ENCODE results near the gene RBM18. TPM values are rescaled to one million over a fixed set of nuclear protein-coding genes. Genes with fewer than 3 reads are reported as not detected.
A peak's percentile ranks its signal among the peaks of the same experiment; 100 is the strongest.

RBM18 gene
- total RNA-seq, 2 experiments from 2014 or later = 21.6 to 25.6 TPM

GRCh38 chr9:122204055-122204454 is 60.6 kb downstream of the RBM18 start:
- H3K4me3 Mint-ChIP-seq = no peak overlapping the region
- H3K9me3 Mint-ChIP-seq = no peaks in the 10 kb centered on the region
- DNase-seq = no peak
- H3K27me3 Mint-ChIP-seq = no peaks in the 10 kb centered on the region
- no peaks in the 10 kb centered on the region for H3K36me3 Mint-ChIP-seq (ENCODE audit: low read depth)
- H3K4me1 Mint-ChIP-seq = no peaks in the 10 kb centered on the region
- POLR2A ChIA-PET = no interaction called here
- CTCF ChIA-PET = no interaction called here
- no peak overlapping the region for H3K27ac Mint-ChIP-seq

- ChIA-PET POLR2A (no interaction called here), CTCF (no interaction called here)
- H3K4me3 Mint-ChIP-seq = no peak overlapping the region
- no peaks in the 10 kb centered on the region for H3K36me3 Mint-ChIP-seq (ENCODE audit: low read depth)
- H3K27me3 Mint-ChIP-seq = peaks cover 2% of the 10 kb centered on the region
- H3K9me3 Mint-ChIP-seq = no peaks in the 10 kb centered on the region
- no peaks in the 10 kb centered on the region for H3K4me1 Mint-ChIP-seq
- DNase-seq = no peak
- no peak overlapping the region for H3K27ac Mint-ChIP-seq
Measured at GRCh38 chr9:122202111-122202510, 62.5 kb downstream of the RBM18 start.

GRCh38 chr9:122201641-122202040 is 63.0 kb downstream of the RBM18 start:
- H3K4me3 Mint-ChIP-seq = no peak overlapping the region
- ChIA-PET CTCF (no interaction called here), POLR2A (no interaction called here)
- H3K27me3 Mint-ChIP-seq = peaks cover 4% of the 10 kb centered on the region
- DNase-seq = no peak
- no peaks in the 10 kb centered on the region for H3K36me3 Mint-ChIP-seq (ENCODE audit: low read depth)
- H3K9me3 Mint-ChIP-seq = no peaks in the 10 kb centered on the region
- H3K27ac Mint-ChIP-seq = no peak overlapping the region
- no peaks in the 10 kb centered on the region for H3K4me1 Mint-ChIP-seq

GRCh38 chr9:122200960-122201595 is 63.6 kb downstream of the RBM18 start:
- ChIA-PET CTCF (interaction anchor here (0.7 kb wide), 1 partner anchor 99 kb away, joined by 3 read pairs; no protein-coding TSS in a partner anchor), POLR2A (no interaction called here)
- Mint-ChIP-seq H3K4me3 (no peak overlapping the region), H3K4me1 (no peaks in the 10 kb centered on the region), H3K9me3 (no peaks in the 10 kb centered on the region), H3K27me3 (peaks cover 4% of the 10 kb centered on the region), H3K36me3 (ENCODE audit: low read depth) (no peaks in the 10 kb centered on the region), H3K27ac (no peak overlapping the region)
- no peak for DNase-seq

GRCh38 chr9:122197882-122198281 is 66.8 kb downstream of the RBM18 start:
- no peaks in the 10 kb centered on the region for H3K36me3 Mint-ChIP-seq (ENCODE audit: low read depth)

GRCh38 chr9:122197426-122197825 is 67.2 kb downstream of the RBM18 start:
- ChIA-PET CTCF (no interaction called here), POLR2A (no interaction called here)
- peaks cover 9% of the 10 kb centered on the region for H3K27me3 Mint-ChIP-seq
- no peak overlapping the region for H3K4me3 Mint-ChIP-seq
- no peaks in the 10 kb centered on the region for H3K4me1 Mint-ChIP-seq
- no peak for DNase-seq
- H3K9me3 Mint-ChIP-seq = no peaks in the 10 kb centered on the region
- no peaks in the 10 kb centered on the region for H3K36me3 Mint-ChIP-seq (ENCODE audit: low read depth)
- H3K27ac Mint-ChIP-seq = no peak overlapping the region

More at GRCh38 chr9:122197882-122198281, 66.8 kb downstream of the RBM18 start:
- H3K27ac Mint-ChIP-seq = no peak overlapping the region
- ChIA-PET CTCF (no interaction called here), POLR2A (no interaction called here)
- H3K9me3 Mint-ChIP-seq = no peaks in the 10 kb centered on the region
- no peak overlapping the region for H3K4me3 Mint-ChIP-seq
- DNase-seq = no peak
- no peaks in the 10 kb centered on the region for H3K4me1 Mint-ChIP-seq
- peaks cover 9% of the 10 kb centered on the region for H3K27me3 Mint-ChIP-seq

- Mint-ChIP-seq H3K27me3 (peaks cover 9% of the 10 kb centered on the region), H3K27ac (no peak overlapping the region), H3K4me3 (no peak overlapping the region), H3K9me3 (no peaks in the 10 kb centered on the region), H3K4me1 (peaks cover 3% of the 10 kb centered on the region), H3K36me3 (ENCODE audit: low read depth) (no peaks in the 10 kb centered on the region)
- ChIA-PET CTCF (no interaction called here), POLR2A (no interaction called here)
- no peak for DNase-seq
Measured at GRCh38 chr9:122195875-122196274, 68.8 kb downstream of the RBM18 start.

GRCh38 chr9:122193651-122194050 is 71.0 kb downstream of the RBM18 start:
- ChIA-PET POLR2A (no interaction called here), CTCF (no interaction called here)
- no peak overlapping the region for H3K4me3 Mint-ChIP-seq
- no peaks in the 10 kb centered on the region for H3K9me3 Mint-ChIP-seq
- H3K27ac Mint-ChIP-seq = no peak overlapping the region
- DNase-seq = no peak
- peaks cover 7% of the 10 kb centered on the region for H3K27me3 Mint-ChIP-seq
- no peaks in the 10 kb centered on the region for H3K36me3 Mint-ChIP-seq (ENCODE audit: low read depth)
- peaks cover 3% of the 10 kb centered on the region for H3K4me1 Mint-ChIP-seq

- no peak for DNase-seq
- peaks cover 7% of the 10 kb centered on the region for H3K27me3 Mint-ChIP-seq
- H3K9me3 Mint-ChIP-seq = no peaks in the 10 kb centered on the region
- no peaks in the 10 kb centered on the region for H3K36me3 Mint-ChIP-seq (ENCODE audit: low read depth)
- no peak overlapping the region for H3K4me3 Mint-ChIP-seq
- POLR2A ChIA-PET = no interaction called here
- peaks cover 3% of the 10 kb centered on the region for H3K4me1 Mint-ChIP-seq
- CTCF ChIA-PET = no interaction called here
- H3K27ac Mint-ChIP-seq = no peak overlapping the region
Measured at GRCh38 chr9:122192914-122193525, 71.6 kb downstream of the RBM18 start.

- CTCF ChIA-PET = interaction anchor here (0.8 kb wide), 2 partner anchors 10 to 68 kb away, joined by 3 read pairs; no protein-coding TSS in a partner anchor
- H3K4me1 Mint-ChIP-seq = peaks cover 3% of the 10 kb centered on the region
- H3K9me3 Mint-ChIP-seq = no peaks in the 10 kb centered on the region
- H3K27me3 Mint-ChIP-seq = peaks cover 7% of the 10 kb centered on the region
- POLR2A ChIA-PET = no interaction called here
- H3K4me3 Mint-ChIP-seq = no peak overlapping the region
- DNase-seq = no peak
- H3K36me3 Mint-ChIP-seq (ENCODE audit: low read depth) = no peaks in the 10 kb centered on the region
- H3K27ac Mint-ChIP-seq = no peak overlapping the region
Measured at GRCh38 chr9:122192261-122192875, 72.3 kb downstream of the RBM18 start.

GRCh38 chr9:122191584-122191983 is 73.1 kb downstream of the RBM18 start:
- Mint-ChIP-seq H3K4me1 (peaks cover 3% of the 10 kb centered on the region), H3K27ac (no peak overlapping the region), H3K4me3 (no peak overlapping the region), H3K9me3 (no peaks in the 10 kb centered on the region), H3K27me3 (peaks cover 5% of the 10 kb centered on the region), H3K36me3 (ENCODE audit: low read depth) (no peaks in the 10 kb centered on the region)
- POLR2A ChIA-PET = no interaction called here
- DNase-seq = no peak
- CTCF ChIA-PET = interaction anchor here (0.8 kb wide), 2 partner anchors 9 to 67 kb away, joined by 3 read pairs; no protein-coding TSS in a partner anchor

GRCh38 chr9:122190597-122191381 is 73.9 kb downstream of the RBM18 start:
- Mint-ChIP-seq H3K4me1 (peaks cover 3% of the 10 kb centered on the region), H3K36me3 (ENCODE audit: low read depth) (no peaks in the 10 kb centered on the region), H3K27me3 (peaks cover 5% of the 10 kb centered on the region), H3K9me3 (no peaks in the 10 kb centered on the region), H3K4me3 (no peak overlapping the region), H3K27ac (no peak overlapping the region)
- DNase-seq = peak; percentile 24
- ChIA-PET POLR2A (no interaction called here), CTCF (no interaction called here)

- DNase-seq = no peak
- Mint-ChIP-seq H3K27me3 (no peaks in the 10 kb centered on the region), H3K27ac (no peak overlapping the region), H3K4me3 (no peak overlapping the region), H3K9me3 (no peaks in the 10 kb centered on the region), H3K4me1 (peaks cover 3% of the 10 kb centered on the region), H3K36me3 (ENCODE audit: low read depth) (no peaks in the 10 kb centered on the region)
- POLR2A ChIA-PET = no interaction called here
- CTCF ChIA-PET = interaction anchor here (0.6 kb wide), 1 partner anchor 203 kb away, joined by 3 read pairs; no protein-coding TSS in a partner anchor
Measured at GRCh38 chr9:122188369-122188768, 76.3 kb downstream of the RBM18 start.
